ENCODE results near the gene BMP15. TPM values are rescaled to one million over a fixed set of nuclear protein-coding genes. Genes with fewer than 3 reads are reported as not detected.
A peak's percentile ranks its signal among the peaks of the same experiment; 100 is the strongest.

The BMP15 gene
- not detected for polyA plus RNA-seq (ENCODE audit: insufficient read length)

DNA sequence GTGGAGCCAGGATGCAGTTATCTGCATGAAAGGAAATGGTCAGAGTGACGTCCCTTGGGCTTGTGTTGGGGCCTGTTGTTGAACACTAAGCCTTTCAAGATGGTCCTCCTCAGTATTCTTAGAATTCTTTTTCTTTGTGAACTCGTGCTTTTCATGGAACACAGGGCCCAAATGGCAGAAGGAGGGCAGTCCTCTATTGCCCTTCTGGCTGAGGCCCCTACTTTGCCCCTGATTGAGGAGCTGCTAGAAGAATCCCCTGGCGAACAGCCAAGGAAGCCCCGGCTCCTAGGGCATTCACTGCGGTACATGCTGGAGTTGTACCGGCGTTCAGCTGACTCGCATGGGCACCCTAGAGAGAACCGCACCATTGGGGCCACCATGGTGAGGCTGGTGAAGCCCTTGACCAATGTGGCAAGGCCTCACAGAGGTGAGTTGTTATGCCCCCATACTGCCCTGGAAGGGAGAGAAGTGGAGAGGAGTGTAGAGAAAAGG, at the start of gene BMP15:
BMP15 (plus strand) TSS at position 51 of the 492 bp plus-strand sequence; CDS start at position 100, 49 bp downstream.
- DNase-seq = no peak

DNA sequence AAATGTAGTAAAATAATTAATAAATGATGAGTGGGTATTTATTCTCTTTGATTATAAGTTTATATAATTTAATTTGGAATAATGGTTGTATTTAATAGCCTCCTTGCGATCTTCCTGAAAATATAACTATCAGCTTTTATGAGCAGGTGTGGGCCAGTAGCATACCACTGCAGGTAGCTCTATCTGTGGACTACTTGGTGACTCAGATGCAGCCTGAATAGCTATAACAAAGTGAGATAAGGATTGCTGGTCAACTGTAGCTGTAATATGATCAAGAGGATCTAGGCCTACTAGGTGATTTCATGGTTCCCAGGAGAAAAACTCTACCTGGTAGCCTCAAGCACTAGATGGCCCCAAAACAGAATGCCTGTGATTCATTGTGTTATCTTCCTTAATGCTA, 47.1 kb upstream of the BMP15 start:
- no peak for DNase-seq

DNA sequence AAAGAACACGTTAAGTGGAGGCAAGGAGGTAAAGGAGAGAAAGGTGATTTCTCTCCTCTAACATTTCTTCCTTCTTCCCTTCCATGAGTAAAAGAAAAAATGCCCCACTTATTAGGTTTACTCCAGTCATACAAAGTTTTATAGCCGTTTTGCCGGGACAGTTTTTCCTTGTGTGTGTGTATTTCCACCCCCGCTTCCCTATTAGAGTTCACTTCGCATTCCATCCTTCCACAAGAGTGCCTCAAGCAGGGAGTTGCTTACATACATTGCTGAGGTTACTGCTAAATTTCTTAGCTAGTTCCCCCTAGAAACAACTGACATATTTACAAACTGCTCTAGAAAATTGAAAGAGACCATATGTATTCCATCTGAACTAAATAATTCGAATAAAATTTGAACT, 45.2 kb upstream of the BMP15 start:
- DNase-seq = no peak

DNA sequence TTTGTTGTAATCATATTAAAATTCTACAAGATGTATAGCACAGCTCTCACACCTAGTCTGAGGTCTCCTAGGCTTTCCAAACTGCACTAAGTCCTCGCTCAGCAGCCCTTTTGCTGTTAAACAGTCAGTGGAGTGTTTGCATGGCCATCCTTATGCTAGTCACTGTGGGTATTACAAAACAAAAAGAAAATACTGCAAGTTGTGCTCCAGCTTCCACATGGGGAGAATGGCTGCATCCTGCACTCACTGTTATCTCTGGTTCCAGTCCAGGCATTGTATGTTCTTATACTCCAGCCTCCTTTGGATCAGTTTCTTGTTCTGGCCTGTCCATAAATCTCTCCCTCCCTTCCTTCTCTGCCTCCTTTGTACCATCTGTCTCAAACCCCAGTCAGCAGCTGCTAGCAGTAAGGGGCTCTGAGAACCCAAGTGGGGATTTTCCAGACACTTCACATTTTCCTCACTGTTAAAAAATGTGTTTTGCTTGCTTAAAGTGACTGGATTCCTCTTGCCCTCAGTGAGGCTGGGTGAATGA, 38.5 kb upstream of the BMP15 start:
- DNase-seq = peak; percentile 0

DNA sequence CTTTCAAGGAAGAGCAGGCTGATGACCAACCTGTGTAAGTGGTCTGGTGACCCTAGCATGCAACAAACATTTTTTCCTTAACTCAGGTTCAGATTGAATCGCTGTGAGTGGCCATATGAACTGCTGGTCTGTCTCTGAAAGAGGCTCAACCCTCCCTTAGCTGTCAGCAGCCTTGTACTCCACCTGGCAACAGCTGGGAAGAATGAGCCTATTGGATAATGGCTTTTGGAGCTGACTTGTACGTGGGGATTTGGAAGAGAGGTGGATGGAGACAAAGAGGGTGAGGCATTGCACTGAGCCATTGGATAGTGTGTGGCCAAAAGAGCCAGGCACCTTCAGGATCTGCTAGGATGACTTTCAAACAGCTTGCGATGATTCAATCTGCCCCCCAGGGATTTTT, 35.7 kb upstream of the BMP15 start:
- no peak for DNase-seq

DNA sequence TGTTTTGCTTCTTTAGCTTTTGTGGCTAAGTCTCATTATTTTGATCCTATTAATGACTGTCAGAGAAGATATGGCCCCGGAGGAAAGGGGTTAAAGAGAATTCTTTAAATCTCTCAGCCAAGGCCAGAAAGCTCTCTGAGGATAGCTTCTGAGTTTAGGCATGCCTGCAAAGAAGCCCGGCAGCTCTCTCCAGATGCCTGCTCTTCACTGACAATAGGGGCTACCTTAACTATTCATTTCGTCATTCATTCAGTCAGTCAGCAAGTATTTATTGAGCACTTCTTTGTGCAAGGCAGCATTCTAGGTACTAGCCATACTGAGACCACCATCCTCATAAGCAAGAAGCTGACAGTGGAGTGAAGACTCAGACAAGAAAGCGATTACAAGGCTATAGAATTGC, 34.0 kb upstream of the BMP15 start:
- DNase-seq = no peak

DNA sequence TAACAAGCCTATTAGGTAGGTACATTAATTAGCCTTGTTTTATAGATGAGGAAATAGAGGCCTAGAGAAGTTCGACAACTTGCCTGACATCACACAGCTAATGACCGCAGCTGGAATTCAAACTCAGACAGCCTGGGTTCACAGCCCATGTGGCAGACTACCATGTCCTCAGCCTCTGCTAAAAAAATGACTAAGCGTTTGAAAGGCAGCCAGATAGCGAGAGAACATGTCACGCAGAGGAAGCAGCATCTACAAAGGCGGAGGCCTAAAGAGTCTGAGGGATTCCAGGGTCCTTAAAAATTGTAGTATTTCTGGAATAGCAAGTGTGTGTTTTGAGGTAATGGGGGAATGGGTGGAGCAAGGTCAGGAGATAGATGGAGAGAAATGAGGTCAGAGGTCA, 33.2 kb upstream of the BMP15 start:
- no peak for DNase-seq

DNA sequence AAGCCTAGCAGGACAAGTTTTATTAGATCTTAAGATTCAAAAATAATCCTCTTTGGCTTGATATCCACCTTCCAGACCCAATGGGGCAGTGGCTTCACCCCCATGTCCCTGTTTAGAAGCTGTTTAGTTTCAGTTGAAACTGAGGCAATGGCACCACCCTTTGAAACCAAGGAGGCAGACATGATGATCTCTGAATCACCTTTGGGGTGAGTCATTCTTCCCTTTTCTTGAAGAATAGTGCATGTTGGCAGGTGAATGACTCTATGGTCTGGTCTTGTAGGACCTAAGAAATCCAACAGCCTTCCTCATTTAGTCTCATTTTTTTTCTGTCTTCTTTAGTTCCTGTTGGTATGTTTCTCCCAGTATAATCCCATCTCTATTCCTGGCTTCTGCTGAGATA, 29.5 kb upstream of the BMP15 start:
- DNase-seq = no peak

DNA sequence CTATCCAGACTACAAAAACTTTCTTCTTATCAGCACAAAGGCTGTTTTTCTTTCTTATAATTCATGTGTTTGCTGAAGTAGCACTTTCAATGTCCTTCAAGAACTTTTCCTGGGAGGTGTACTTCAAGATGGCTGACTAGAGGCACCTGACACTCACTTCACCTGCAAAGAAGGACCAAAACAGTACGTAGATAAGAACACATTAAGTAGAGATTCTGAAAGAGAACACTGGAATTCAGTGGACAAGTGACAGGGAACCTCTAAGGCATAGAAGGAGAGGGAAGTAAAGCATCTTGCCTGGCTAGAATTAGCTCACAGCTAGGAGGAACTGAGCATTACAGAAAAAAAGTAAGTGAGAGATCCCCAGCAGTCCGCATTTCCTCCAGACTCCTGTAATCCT, 21.7 kb upstream of the BMP15 start:
- no peak for DNase-seq

DNA sequence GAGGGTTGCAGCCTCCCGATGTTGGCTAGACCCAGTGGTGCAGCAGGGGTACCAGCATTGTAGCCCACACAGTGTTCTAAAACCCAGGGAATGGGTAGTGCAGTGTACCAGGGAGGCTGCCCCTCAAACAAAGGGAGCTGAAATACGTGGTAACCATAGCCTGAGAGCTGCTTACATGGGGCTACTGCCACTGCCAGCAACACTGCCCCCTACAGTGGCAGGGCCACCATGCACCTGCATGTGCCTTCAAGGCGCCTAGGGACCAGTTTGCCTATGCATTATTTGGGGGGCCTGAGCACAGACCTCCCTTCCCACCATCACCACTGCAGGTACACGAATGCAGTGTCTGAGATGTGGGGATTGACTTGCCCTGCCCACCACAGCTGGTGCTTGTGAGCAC, 21.0 kb upstream of the BMP15 start:
- no peak for DNase-seq

DNA sequence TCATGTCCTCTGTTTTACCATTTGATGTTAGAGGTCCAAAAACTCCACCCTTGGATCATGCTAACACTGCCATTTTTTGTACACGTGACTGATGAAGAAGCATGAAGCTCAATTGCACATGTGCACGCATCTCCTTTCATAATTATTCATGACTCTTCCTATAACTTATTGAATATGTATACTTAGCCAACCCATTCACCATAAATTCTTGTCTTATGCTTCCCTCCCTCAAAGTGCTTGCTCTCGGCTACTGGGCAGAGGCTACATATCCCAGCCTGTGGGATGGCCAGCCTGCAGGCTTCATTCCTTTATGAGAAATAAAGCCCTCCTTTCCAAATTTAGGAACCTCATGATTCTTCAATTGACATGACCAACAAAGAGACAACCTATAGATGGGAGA, 17.5 kb upstream of the BMP15 start:
- DNase-seq = no peak

DNA sequence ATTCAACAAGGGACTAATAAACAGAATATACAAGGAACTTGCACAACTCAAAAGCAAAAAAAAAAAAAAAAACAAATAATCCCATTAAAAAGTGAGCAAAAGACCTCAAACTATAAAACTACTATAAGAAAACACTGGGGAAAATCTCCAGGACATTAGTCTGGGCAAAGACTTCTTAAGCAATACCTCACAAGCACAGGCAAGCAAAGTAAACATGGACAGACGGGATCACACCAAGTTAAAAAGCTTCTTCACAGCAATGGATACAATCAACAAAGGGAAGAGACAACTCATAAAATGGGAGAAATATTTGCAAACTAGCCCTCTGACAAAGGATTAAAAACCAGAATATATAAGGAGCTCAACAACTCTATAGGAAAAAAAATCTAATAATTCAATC, 17.1 kb upstream of the BMP15 start:
- no peak for DNase-seq

DNA sequence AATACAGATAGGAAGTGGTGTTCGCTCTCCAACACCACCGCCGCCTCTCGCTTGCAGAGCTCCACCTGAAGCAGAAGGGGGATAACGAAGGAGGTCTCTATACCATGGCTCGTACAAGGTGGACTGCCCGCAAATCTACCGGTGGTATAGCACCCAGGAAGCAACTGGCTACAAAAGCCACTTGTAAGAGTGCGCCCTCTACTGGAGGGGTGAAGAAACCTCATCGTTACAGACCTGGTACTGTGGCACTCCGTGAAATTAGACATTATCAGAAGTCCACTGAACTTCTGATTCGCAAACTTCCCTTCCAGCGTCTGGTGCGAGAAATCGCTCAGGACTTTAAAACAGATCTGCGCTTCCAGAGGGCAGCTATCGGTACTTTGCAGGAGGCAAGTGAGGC, 5.2 kb upstream of the BMP15 start:
- no peak for DNase-seq

DNA sequence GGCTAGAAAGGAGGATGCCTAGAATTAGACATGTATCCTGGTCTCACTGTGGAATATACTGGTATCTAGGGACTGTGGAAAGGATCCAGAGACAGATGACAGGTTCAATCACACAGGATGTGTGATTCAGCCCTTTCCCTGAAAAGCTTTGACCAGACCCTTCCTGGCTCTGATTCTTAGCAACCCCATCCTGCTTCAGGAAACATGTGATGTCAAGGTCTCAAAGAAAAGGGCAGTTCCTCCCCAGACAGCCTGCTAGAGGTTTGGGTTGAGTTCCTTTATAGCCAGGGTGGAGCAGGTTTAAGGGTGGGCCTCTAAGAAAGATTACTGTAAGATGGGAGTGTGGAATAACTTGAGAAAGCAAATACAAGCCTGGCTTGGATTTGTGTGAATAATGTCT, 3.0 kb downstream of the BMP15 start:
- no peak for DNase-seq

DNA sequence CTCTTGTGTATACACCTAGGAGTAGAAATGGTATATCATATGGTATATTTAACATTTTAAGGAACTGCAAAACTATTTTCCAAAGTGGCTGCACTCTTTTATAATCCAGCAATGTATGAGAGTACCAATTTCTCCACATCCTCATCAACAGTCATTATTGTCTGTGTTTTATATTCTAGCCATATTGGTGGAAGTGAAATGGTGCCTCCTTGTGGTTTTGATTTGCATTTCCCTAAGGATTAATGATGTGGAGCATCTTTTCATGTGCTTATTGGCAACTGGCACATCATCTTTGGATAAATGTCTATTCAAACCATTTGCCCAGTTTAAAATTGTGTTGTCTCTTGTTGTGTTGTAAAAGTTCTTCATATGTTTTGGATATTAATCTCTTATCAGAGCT, 9.6 kb downstream of the BMP15 start:
- DNase-seq = no peak

DNA sequence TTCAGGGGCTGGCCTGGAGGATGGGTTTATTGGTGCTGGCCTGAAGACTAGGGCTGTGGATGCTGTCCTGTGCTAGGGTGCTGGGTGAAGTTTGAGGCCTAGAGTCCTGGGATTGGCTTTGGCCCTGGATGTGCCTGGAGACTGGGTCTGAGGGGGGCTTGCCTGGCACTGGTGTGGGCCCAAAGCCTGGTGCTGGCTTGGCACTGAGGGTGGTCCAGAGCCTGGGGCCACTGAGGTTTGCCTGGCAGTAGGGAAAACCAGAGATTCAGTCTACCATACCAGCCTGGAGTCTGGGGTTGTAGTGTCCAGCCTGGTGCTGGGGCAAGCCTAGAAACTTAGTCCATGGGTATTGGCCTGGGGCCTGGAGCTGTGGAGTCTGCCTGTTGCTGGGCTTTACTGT, 16.6 kb downstream of the BMP15 start:
- no peak for DNase-seq

DNA sequence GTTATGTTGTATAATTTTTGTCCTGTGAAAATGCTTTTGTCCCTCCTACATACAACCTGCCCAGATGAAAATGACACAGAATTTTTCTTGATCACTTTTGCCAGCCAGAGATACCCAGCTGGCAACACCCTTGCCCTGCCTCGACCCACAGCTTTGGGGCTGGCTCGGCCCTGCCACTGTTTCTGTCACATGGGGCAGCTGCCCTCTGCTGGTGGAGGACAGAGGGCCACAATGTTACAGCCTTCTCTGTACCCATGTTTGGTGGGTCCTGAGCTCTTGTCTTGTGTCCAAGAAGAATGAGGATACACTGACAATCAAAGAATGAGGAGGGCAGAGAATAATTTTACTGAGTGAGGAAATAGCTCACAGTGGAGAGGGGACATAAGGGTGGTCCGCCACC, 31.1 kb downstream of the BMP15 start:
- no peak for DNase-seq

DNA sequence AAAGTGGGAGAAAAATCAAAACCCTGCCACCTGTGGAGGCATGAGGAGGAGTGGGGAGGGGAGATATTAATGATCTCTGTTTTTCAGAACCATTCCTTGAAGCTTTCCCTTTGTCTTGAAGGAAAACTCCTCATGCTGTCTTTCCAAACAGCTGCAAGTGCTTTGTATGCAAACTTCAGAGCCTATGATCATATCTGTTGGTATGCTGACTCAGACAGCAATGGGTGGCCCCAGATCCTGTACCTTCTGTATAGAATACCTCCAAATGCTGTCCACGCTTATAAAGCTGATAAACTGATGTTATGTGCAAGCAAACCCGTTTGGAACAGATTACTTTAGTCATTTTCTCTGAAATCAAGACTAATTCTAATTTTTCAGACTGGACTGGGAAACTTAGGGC, 31.9 kb downstream of the BMP15 start:
- no peak for DNase-seq

DNA sequence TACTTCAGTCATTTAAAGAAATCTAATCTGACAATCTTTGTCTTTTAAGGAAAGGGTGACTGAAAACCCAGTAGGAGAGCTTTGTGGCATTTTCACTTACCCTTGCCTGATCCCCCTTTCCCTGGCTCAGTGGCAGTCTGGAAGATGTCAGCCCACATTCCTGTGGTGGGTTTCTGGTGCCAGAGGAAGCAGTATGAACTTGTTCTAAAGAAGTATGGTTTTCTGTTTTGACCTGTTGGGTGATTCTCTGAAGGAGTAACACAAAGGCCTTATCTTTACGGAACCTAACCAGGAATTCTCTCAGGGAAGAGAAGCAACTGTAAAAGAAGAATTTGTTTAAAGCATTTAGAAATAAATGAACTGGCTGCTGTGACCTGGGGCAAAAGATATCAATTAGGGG, 41.9 kb downstream of the BMP15 start:
- DNase-seq = no peak

DNA sequence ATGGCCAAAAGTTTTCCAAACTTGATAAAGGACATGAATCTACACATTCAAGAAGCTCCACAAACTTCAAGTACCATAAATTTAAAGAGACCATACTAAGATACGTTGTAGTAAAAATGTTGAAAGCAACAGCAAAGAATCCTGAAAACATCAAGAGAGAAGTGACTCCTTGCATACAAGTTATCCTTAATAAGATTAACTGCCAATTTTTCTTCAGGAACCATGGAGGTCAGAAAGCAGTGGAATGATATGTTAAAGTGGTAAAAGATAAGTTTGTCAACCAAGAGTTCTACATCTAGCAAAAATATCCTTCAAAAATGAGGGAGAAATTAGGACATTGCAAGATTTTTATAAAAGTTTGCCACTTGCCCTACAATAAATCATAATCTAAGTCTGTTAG, 43.3 kb downstream of the BMP15 start:
- no peak for DNase-seq

DNA sequence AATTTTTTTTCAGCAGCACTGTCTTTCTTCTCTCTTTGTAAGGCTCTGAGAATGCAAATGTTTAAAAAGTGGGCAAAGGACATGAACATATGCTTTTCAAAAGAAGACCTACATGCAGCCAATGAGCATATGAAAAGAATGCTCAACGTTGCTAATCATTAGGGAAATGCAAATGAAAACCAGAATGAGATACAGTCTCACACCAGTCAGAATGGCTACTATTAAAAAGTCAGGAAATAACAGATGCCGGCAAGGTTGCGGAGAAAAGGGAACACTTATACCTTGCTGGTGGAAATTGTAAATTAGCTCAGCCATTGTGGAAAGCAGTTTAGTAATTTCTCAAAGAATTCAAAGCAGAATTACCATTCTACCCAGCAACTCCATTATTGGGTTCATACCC, 51.6 kb downstream of the BMP15 start:
- no peak for DNase-seq

DNA sequence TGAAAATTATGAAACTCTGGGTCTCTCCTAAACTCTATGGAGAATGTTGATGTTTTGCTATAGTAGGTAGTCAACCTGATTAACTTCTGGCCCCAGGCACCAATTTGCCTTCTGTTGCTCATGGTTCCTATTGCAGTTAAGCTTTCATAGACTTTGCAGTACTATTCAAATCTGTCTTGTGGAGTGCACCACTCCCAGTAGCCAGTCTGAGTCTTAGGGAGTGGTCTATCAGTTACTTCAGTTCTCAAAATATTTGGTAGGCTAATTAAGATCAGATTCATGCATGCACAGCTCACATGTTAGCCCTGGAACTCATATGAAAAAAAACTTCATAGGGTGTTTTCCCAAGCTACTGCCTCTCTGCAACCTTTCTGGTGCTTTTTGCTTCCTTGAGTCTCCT, 53.3 kb downstream of the BMP15 start:
- DNase-seq = no peak
